Measurements from ENCODE around the gene HIVEP3. TPM values are rescaled to one million over a fixed set of nuclear protein-coding genes. Genes with fewer than 3 reads are reported as not detected.

The HIVEP3 gene
- total RNA-seq, 1 experiment from 2014 or later, result 1.4 TPM

GRCh38 chr1:41846625-41847405 is 71.9 kb downstream of the HIVEP3 start:
- Mint-ChIP-seq H3K27me3 (ENCODE audit: low read depth) (peaks cover 3% of the 10 kb centered on the region), H3K4me3 (no peak overlapping the region), H3K9me3 (no peaks in the 10 kb centered on the region), H3K27ac (no peak overlapping the region), H3K4me1 (peaks cover 29 to 30% of the 10 kb centered on the region in 2 experiments), H3K36me3 (ENCODE audit: insufficient read depth in 1 of 3, low read depth in 3 of 3) (no peaks in the 10 kb centered on the region)
- Histone ChIP-seq H2AFZ (ENCODE audit: low read length) (no peak overlapping the region), H3K23ac (ENCODE audit: insufficient read length, low read depth, low read length) (no peak overlapping the region), H3K18ac (ENCODE audit: insufficient read length, low read depth, low read length) (no peak overlapping the region), H3K79me1 (ENCODE audit: insufficient read depth, low read depth, low read length, poor library complexity, severe bottlenecking) (no peaks in the 10 kb centered on the region), H3K27ac (ENCODE audit: insufficient read length, low read depth, low read length) (no peak overlapping the region), H2BK5ac (ENCODE audit: insufficient read length, low read length) (no peak overlapping the region), H3K23me2 (ENCODE audit: insufficient read length, low read depth, low read length, poor library complexity, severe bottlenecking) (no peaks in the 10 kb centered on the region), H2BK20ac (ENCODE audit: low read depth, low read length, poor library complexity, severe bottlenecking) (no peak overlapping the region), H3T11ph (ENCODE audit: low read length) (no peak overlapping the region), H3K9me3 (ENCODE audit: control insufficient read depth, low read depth, low read length) (no peaks in the 10 kb centered on the region), H2BK120ac (ENCODE audit: low read depth, low read length, poor library complexity, severe bottlenecking) (no peak overlapping the region), H2BK12ac (ENCODE audit: insufficient read length, low read depth, low read length) (no peak overlapping the region), H4K8ac (replicated peaks; ENCODE audit: insufficient read length, low read depth, low read length) (no peak overlapping the region), H4K5ac (ENCODE audit: insufficient read length, low read depth, low read length) (no peak overlapping the region), H4K20me1 (ENCODE audit: control insufficient read depth, insufficient read depth, insufficient read length) (no peaks in the 10 kb centered on the region), H3K27me3 (ENCODE audit: insufficient read depth, low read length) (no peaks in the 10 kb centered on the region), H3K4me1 (ENCODE audit: insufficient read depth, low read length) (peaks cover 10% of the 10 kb centered on the region; the same call in 1 of the 2 replicates), H3K14ac (ENCODE audit: insufficient read depth, low read length) (no peak overlapping the region), H3K79me2 (ENCODE audit: insufficient read depth, low read length) (no peaks in the 10 kb centered on the region), H3K56ac (ENCODE audit: insufficient read length, low read depth, low read length) (no peak overlapping the region), H2BK15ac (ENCODE audit: low read depth, low read length) (no peak overlapping the region), H3K9ac (ENCODE audit: extremely low read depth, insufficient read length, low read length) (no peak overlapping the region), H3K4ac (ENCODE audit: low read depth, low read length) (no peak overlapping the region), H3K4me2 (ENCODE audit: insufficient read depth, insufficient read length, low read length) (no peak overlapping the region), H4K91ac (ENCODE audit: insufficient read length, low read depth, low read length) (no peak overlapping the region), H2AK5ac (ENCODE audit: insufficient read length, low read length) (no peak overlapping the region)
- no peak for DNase-seq
- TF ChIP-seq CTCF (conservative IDR thresholded peaks at IDR 0.05), result no peak
- WGBS (ENCODE audit: extremely low coverage, insufficient read length, low lambda C conversion rate), result no CpG with 5 or more reads among the region's 3 CpGs

Measured in H9 (cell line).